DND-41 (cell line): ENCODE results near the gene ZNG1A.
A peak's percentile ranks its signal among the peaks of the same experiment; 100 is the strongest.
"Not testable (repeated sequence)": the region's sequence is repeated elsewhere in the genome, so short reads cannot be mapped to it uniquely, and the experiment has no call there.

Source experiments
- ATAC-seq: fragments of 200-7000 bp; cut with Tn5 transposase; 3 replicates; pipeline ENCODE4 v1.9.1; 2021; ENCODE audit warnings: low read depth; ENCODE audit not compliant: insufficient read depth
- DNase-seq: peaks from one replicate; pipeline ENCODE4 v3.0.0-alpha.2; 2020
- H2AFZ ChIP-seq: 2 replicates; pipeline ENCODE4 v1.6.0; 2012; ENCODE audit warnings: low read depth, low read length
- H3K27ac ChIP-seq: 2 replicates; pipeline ENCODE4 v1.5.1; 2012; ENCODE audit warnings: low read length, inconsistent platforms
- H3K27me3 ChIP-seq: fragments of 200-600 bp; sonication (generic); 2 replicates; pipeline ENCODE4 v1.6.0; 2012; ENCODE audit warnings: low read length, mild to moderate bottlenecking, inconsistent platforms; ENCODE audit not compliant: insufficient read depth, poor library complexity
- H3K36me3 ChIP-seq: 2 replicates; pipeline ENCODE4 v1.5.1; 2012; ENCODE audit warnings: low read length, inconsistent platforms; ENCODE audit not compliant: insufficient read depth
- H3K4me1 ChIP-seq: 2 replicates; pipeline ENCODE4 v1.5.1; 2012; ENCODE audit warnings: mild to moderate bottlenecking, low read length; ENCODE audit not compliant: insufficient read depth
- H3K4me2 ChIP-seq: 2 replicates; pipeline ENCODE4 v1.6.0; 2012; ENCODE audit warnings: mild to moderate bottlenecking, moderate library complexity, low read length, inconsistent platforms; ENCODE audit not compliant: insufficient read depth
- H3K4me3 ChIP-seq, 2 experiments: fragments of 200-600 bp in 1 of 2; shearing (Covaris generic) in 1 of 2; 2 replicates each; pipeline ENCODE4 v1.5.1; 2012 to 2016; ENCODE audit warnings: inconsistent platforms in 2 of 2, low read length in 2 of 2, mild to moderate bottlenecking in 2 of 2, low read depth in 1 of 2, moderate library complexity in 1 of 2
- H3K79me2 ChIP-seq: 2 replicates; pipeline ENCODE4 v1.6.0; 2012; ENCODE audit warnings: low read length, inconsistent platforms; ENCODE audit not compliant: insufficient read depth
- H3K9ac ChIP-seq: 2 replicates; pipeline ENCODE4 v1.6.0; 2012; ENCODE audit warnings: low read depth, mild to moderate bottlenecking, inconsistent platforms, low read length, moderate library complexity
- H3K9me3 ChIP-seq: 2 replicates; pipeline ENCODE4 v1.5.1; 2012; ENCODE audit warnings: low read length, moderate library complexity, mild to moderate bottlenecking, inconsistent platforms; ENCODE audit not compliant: insufficient read depth, severe bottlenecking
- H4K20me1 ChIP-seq: 2 replicates; pipeline ENCODE4 v1.6.0; 2012; ENCODE audit warnings: low read length; ENCODE audit not compliant: insufficient read depth
- CTCF ChIP-seq: IDR thresholded peaks from 2 replicates; pipeline ENCODE4 v1.5.1; 2012; ENCODE audit warnings: borderline replicate concordance, low read length, moderate library complexity, mild to moderate bottlenecking; ENCODE audit not compliant: poor library complexity, severe bottlenecking; ENCODE audit errors: extremely low read depth
- EZH2 ChIP-seq: IDR thresholded peaks from 3 replicates; pipeline ENCODE4 v1.6.1; 2012; ENCODE audit warnings: borderline replicate concordance, low read depth, mild to moderate bottlenecking, moderate library complexity, low read length, inconsistent platforms; ENCODE audit not compliant: severe bottlenecking

Gene ZNG1A

GRCh38 chr9:178970-179383 lies at the start of gene ZNG1A:
Gene ZNG1A, minus strand, starts transcription at chr9:179056. Its CDS starts 87 bp downstream, at chr9:178969.
- ATAC-seq, H3K79me2 ChIP-seq, H4K20me1 ChIP-seq, H3K36me3 ChIP-seq, H3K9me3 ChIP-seq, H3K27me3 ChIP-seq, H3K27ac ChIP-seq, H3K4me1 ChIP-seq: not testable (repeated sequence)
- Histone ChIP-seq H2AFZ (peak within 1 kb of the TSS; percentile 82), H3K9ac (peak within 1 kb of the TSS; percentile 43), H3K4me3 (peak within 1 kb of the TSS; percentile 19 to 68; a peak in 3 of 4 replicates), H3K4me2 (peak within 1 kb of the TSS; percentile 69)
- DNase-seq, result peak; percentile 83

DNA sequence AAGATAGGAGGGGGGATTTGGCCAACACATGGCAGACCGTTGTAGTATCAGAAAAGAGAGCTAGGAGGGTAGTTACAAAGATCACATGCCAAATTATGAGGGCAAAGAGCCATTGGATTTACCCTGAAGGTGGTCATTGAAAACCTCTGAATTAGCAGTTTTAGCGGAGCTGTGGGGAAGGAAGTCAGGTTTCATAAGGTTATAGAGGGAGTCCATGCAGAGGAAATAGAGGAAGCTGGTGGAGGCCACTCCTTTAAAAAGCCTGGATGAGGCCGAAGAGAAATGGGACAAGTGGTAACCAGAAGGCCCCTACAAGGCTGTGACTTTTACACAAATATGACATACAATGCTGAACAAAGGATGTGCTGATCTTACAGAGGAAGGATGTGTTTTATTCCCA lies 49.0 kb upstream of the ZNG1A start:
- Histone ChIP-seq H3K9me3 (no peaks in the 10 kb centered on the region), H3K9ac (no peak overlapping the region), H3K27ac (no peak overlapping the region), H3K79me2 (no peaks in the 10 kb centered on the region), H4K20me1 (no peaks in the 10 kb centered on the region), H3K36me3 (no peaks in the 10 kb centered on the region), H3K4me1 (peaks cover 23% of the 10 kb centered on the region), H3K27me3 (no peaks in the 10 kb centered on the region), H3K4me3 (no peak overlapping the region), H3K4me2 (no peak overlapping the region), H2AFZ (no peak overlapping the region)
- DNase-seq (no peak), ATAC-seq (no peak)
- TF ChIP-seq EZH2 (no peak), CTCF (no peak)

GRCh38 chr9:224582-225520 lies 46.0 kb upstream of the ZNG1A start:
- Histone ChIP-seq H3K4me2 (no peak overlapping the region), H3K27me3 (no peaks in the 10 kb centered on the region), H3K9me3 (no peaks in the 10 kb centered on the region), H2AFZ (no peak overlapping the region), H3K36me3 (no peaks in the 10 kb centered on the region), H4K20me1 (no peaks in the 10 kb centered on the region), H3K79me2 (no peaks in the 10 kb centered on the region), H3K4me3 (no peak overlapping the region), H3K27ac (no peak overlapping the region), H3K9ac (no peak overlapping the region), H3K4me1 (peaks cover 35% of the 10 kb centered on the region)
- peak; percentile 35; the same call in 2 of the 3 replicates for ATAC-seq
- no peak for TF ChIP-seq CTCF
- DNase-seq, result no peak

DNA sequence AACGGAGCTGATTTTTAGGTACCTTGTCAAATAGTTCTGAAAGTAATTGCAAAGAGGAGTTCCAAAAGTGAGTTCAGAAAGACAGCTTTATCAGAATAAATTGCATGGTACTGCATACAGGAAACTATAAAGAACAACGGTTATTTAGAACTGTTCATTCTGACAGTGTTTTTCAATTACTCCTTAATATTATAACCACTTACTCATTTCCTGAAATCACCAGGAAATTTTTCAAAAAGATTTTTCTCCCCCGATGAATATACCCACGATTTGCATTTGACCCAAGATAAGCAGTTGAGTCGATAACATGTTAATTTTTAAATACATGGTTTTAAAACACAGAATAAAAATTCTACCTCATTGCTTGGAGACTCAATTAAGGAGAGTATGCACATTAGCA lies 45.2 kb upstream of the ZNG1A start:
- no peak overlapping the region for H2AFZ ChIP-seq
- ATAC-seq (peak; percentile 31; the same call in 1 of the 3 replicates), DNase-seq (no peak)
- no peaks in the 10 kb centered on the region for H3K79me2 ChIP-seq
- no peak overlapping the region for H3K4me2 ChIP-seq
- H3K9me3 ChIP-seq, result no peaks in the 10 kb centered on the region
- H3K4me1 ChIP-seq, result peaks cover 35% of the 10 kb centered on the region
- no peaks in the 10 kb centered on the region for H4K20me1 ChIP-seq
- no peaks in the 10 kb centered on the region for H3K36me3 ChIP-seq
- TF ChIP-seq CTCF, result no peak
- H3K27me3 ChIP-seq, result no peaks in the 10 kb centered on the region
- no peak overlapping the region for H3K9ac ChIP-seq
- H3K27ac ChIP-seq, result no peak overlapping the region
- H3K4me3 ChIP-seq, result no peak overlapping the region
